ENCODE data around the gene SCGB3A1. TPM values are rescaled to one million over a fixed set of nuclear protein-coding genes. Genes with fewer than 3 reads are reported as not detected.

Gene SCGB3A1
- total and polyA plus RNA-seq, 7 donors, result 0.46 TPM; not detected in 6

DNA sequence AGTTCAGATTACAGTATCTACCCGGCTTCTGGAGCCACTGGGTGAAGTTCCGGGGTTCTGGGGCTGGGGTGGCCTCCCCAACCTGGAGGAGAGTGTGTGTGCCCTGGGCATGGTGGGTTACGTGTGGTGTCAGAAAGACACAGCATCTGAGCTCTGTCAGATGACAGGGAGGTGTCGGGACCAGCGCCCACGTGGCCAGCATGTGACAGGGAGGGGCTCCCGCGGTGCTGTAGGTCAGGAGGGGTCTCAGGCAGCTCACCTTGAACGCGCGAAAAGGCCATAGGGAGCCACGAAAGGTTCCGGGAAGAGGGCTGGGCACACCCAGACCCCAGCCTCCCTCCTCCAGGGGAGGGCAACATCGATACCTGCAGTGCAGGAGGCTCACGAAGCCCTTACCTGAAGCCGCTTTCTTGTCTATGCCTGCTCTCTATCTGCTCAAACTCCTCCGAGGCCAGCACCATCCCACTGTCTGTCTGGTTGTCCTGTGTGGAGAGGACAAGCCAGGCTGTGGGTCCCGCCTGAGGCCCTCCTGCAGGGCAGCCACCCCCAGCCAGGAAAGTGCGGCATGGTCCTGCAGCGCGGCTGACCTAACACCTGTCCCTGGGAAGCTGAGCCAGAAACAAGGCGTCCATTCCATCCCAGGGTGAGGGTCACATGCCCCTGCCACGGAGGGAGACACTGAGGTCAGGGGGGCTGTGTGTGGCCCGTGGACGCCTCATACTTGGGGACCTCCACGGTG, 17.4 kb upstream of the SCGB3A1 start:
- DNase-seq (no peak), ATAC-seq (no peak)
- Histone ChIP-seq H3K9me3 (no peaks in the 10 kb centered on the region), H3K4me1 (no peaks in the 10 kb centered on the region), H3K4me3 (no peak overlapping the region), H3K27ac (no peak overlapping the region), H3K27me3 (ENCODE audit: insufficient read depth in 3 of 3, low read length in 2 of 3) (peaks cover 0 to 4% (median 4%) of the 10 kb centered on the region in 3 donors), H3K36me3 (ENCODE audit: insufficient read depth in 1 of 2, low read depth in 1 of 2) (no peaks in the 10 kb centered on the region)
- intact Hi-C loops (cut with DNase I), result no loop called here
- TF ChIP-seq, protein P1, sequence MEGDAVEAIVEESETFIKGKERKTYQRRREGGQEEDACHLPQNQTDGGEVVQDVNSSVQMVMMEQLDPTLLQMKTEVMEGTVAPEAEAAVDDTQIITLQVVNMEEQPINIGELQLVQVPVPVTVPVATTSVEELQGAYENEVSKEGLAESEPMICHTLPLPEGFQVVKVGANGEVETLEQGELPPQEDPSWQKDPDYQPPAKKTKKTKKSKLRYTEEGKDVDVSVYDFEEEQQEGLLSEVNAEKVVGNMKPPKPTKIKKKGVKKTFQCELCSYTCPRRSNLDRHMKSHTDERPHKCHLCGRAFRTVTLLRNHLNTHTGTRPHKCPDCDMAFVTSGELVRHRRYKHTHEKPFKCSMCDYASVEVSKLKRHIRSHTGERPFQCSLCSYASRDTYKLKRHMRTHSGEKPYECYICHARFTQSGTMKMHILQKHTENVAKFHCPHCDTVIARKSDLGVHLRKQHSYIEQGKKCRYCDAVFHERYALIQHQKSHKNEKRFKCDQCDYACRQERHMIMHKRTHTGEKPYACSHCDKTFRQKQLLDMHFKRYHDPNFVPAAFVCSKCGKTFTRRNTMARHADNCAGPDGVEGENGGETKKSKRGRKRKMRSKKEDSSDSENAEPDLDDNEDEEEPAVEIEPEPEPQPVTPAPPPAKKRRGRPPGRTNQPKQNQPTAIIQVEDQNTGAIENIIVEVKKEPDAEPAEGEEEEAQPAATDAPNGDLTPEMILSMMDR (IDR thresholded peaks at IDR 0.05), result no peak
- 85 to 86% (median 85%) methylated on average over 26 of the region's 26 CpGs for WGBS, 3 donors

DNA sequence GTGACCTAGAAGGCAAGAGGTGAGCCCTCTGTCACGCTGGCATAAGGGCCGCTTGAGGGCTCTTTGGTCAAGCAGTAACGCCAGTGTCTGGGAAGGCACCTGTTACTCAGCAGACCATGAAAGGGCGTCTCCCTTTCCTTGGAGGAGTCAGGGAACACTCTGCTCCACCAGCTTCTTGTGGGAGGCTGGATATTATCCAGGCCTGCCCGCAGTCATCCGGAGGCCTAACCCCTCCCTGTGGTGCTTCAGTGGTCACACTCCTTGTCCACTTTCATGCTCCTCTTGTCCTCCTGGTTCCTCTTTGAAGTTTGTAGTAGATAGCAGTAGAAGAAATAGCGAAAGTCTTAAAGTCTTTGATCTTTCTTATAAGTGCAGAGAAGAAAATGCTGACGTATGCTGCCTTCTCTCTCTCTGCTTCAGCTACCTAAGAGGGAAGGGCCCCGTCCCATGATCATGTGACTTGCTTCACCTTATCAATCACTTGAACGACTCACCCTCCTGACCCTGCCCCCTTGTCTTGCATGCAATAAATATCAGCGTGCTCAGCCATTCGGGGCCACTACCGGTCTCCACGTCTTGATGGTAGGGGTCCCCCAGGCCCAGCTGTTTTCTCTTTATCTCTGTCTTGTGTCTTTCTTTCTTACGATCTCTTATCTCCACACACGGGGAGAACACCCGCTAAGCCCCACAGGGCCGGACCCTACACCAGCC, 16.7 kb upstream of the SCGB3A1 start:
- ATAC-seq, result no peak
- Histone ChIP-seq H3K36me3 (ENCODE audit: insufficient read depth in 1 of 2, low read depth in 1 of 2) (no peaks in the 10 kb centered on the region), H3K27ac (no peak overlapping the region), H3K4me1 (no peaks in the 10 kb centered on the region), H3K27me3 (ENCODE audit: insufficient read depth in 3 of 3, low read length in 2 of 3) (peaks cover 0 to 4% (median 4%) of the 10 kb centered on the region in 3 donors), H3K9me3 (no peaks in the 10 kb centered on the region), H3K4me3 (no peak overlapping the region)
- WGBS, 3 donors, result 50 to 67% (median 56%) methylated on average over 18 of the region's 18 CpGs
- intact Hi-C loops (cut with DNase I), result no loop called here
- peak in 1 of 2 donors; percentile 11 for DNase-seq
- TF ChIP-seq, protein P1 (IDR thresholded peaks at IDR 0.05), result no peak

DNA sequence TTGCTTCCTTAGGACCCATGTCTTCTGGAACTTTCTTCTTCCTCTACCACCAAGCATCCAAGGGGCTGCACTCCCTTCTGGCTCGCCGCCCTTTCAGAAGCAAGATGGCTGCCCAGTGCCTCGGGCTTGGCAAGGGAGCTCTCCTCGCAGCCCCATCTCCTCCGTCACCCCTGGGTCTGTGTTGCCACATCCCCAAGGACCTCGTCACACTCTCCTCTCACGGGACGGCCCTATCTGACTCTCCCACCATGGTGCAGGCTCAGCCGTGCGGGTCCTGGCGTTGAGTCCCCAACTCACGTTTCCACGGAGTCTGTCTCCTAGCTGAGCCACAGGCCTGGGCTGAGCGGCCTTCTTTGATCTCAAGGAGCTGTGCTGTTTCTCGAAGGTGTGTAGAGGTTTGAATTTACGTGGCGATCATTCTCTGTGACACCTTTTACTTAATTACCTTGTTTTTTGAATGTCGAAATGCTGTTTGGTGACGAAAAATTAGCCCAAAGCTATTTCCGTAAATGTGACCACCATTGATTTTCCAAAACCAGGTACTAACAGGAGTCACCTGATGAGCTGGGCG, 15.0 kb upstream of the SCGB3A1 start:
- H3K27ac ChIP-seq, result no peak overlapping the region
- ATAC-seq, result no peak
- no peaks in the 10 kb centered on the region for H3K9me3 ChIP-seq
- H3K36me3 ChIP-seq (ENCODE audit: insufficient read depth in 1 of 2, low read depth in 1 of 2), result no peaks in the 10 kb centered on the region
- TF ChIP-seq, protein P1 (IDR thresholded peaks at IDR 0.05), result no peak
- no peaks in the 10 kb centered on the region for H3K4me1 ChIP-seq
- peak in 1 of 2 donors; percentile 18 for DNase-seq
- 80 to 89% (median 81%) methylated on average over 21 of the region's 21 CpGs for WGBS, 3 donors
- peaks cover 0 to 4% (median 0%) of the 10 kb centered on the region in 3 donors for H3K27me3 ChIP-seq (ENCODE audit: insufficient read depth in 3 of 3, low read length in 2 of 3)
- H3K4me3 ChIP-seq, result no peak overlapping the region
- intact Hi-C loops (cut with DNase I), result no loop called here

DNA sequence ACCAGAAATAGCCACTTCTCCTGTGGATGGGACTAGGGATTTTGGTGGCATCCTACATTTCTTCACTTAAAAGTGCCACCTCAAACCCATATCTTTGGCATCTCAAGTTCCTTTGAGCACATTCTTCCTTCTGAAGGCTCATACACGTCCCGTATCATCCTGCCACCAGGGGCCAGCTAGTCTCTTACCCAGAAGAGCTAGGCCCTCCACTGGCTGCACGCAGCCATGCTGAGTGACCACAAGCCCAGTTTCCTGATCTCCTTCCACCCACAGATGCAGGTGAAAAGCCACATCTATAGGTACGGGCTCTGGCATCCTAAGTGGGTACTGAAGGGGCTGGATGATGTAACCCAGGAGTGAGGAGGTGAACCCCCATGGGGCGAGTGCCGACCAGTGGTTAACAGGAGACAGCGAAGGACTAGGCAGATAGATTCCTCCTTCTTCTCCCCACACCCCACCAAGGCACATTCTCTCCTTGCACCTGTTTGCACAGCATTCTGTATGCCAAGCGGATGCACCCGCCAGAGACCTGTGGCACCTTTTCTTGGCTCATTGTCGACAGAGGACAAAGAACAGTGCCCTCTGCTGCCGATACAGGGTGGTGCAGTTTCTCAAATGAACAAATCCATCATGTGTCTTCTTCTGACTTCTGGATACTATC, 14.4 kb upstream of the SCGB3A1 start:
- Histone ChIP-seq H3K4me1 (no peaks in the 10 kb centered on the region), H3K27ac (no peak overlapping the region), H3K9me3 (no peaks in the 10 kb centered on the region), H3K4me3 (no peak overlapping the region), H3K27me3 (ENCODE audit: insufficient read depth in 3 of 3, low read length in 2 of 3) (peaks cover 0 to 4% (median 0%) of the 10 kb centered on the region in 3 donors), H3K36me3 (ENCODE audit: insufficient read depth in 1 of 2, low read depth in 1 of 2) (no peaks in the 10 kb centered on the region)
- intact Hi-C loops (cut with DNase I), result no loop called here
- TF ChIP-seq, protein P1 (IDR thresholded peaks at IDR 0.05), result peak; percentile 37
- ATAC-seq (no peak), DNase-seq (peak in 1 of 2 donors; percentile 48)
- 48 to 56% (median 55%) methylated on average over 11 of the region's 11 CpGs for WGBS, 3 donors
